Parathyroid adenoma (tissue), 2 donors: ENCODE results near the gene ZDHHC14.

Experiments used
- H2AFZ ChIP-seq: fragments of 300-600 bp; sonication (generic); one replicate; pipeline ENCODE4 v1.7.0; 2017; ENCODE audit warnings: antibody characterized with exemption, mild to moderate bottlenecking
- H3K27ac ChIP-seq: fragments of 300-600 bp; sonication (generic); one replicate; pipeline ENCODE4 v1.7.0; 2017
- H3K27me3 ChIP-seq: fragments of 300-600 bp; sonication (generic); one replicate; pipeline ENCODE4 v1.7.0; 2017; ENCODE audit warnings: low read length; ENCODE audit not compliant: control insufficient read depth, insufficient read depth
- H3K36me3 ChIP-seq: fragments of 300-600 bp; sonication (generic); one replicate; pipeline ENCODE4 v1.7.0; 2017; ENCODE audit warnings: low read length; ENCODE audit not compliant: control insufficient read depth, insufficient read depth
- H3K4me1 ChIP-seq: fragments of 300-600 bp; sonication (generic); one replicate; pipeline ENCODE4 v1.7.0; 2017; ENCODE audit warnings: control low read depth
- H3K4me2 ChIP-seq: fragments of 300-600 bp; sonication (generic); one replicate; pipeline ENCODE4 v1.7.0; 2017; ENCODE audit warnings: low read length
- H3K4me3 ChIP-seq: fragments of 300-600 bp; sonication (generic); one replicate; pipeline ENCODE4 v1.7.0; 2017; ENCODE audit warnings: low read depth, low read length
- H3K79me2 ChIP-seq: fragments of 300-600 bp; sonication (generic); one replicate; pipeline ENCODE4 v1.7.0; 2017; ENCODE audit warnings: control low read depth
- H3K9ac ChIP-seq: fragments of 300-600 bp; sonication (generic); one replicate; pipeline ENCODE4 v1.7.0; 2017; ENCODE audit warnings: mild to moderate bottlenecking
- H3K9me3 ChIP-seq: fragments of 300-600 bp; sonication (generic); one replicate; pipeline ENCODE4 v1.7.0; 2017; ENCODE audit warnings: low read length; ENCODE audit not compliant: control insufficient read depth
- TF ChIP-seq, protein P1 (sequence below): fragments of 300-600 bp; sonication (generic); IDR thresholded peaks from one replicate; pipeline ENCODE4 v1.7.0; 2017; ENCODE audit warnings: antibody characterized with exemption, mild to moderate bottlenecking
- donor health status: primary hyperparathyroidism.

Gene ZDHHC14

GRCh38 chr6:157650261-157650640, 269.3 kb downstream of the ZDHHC14 start:
- no peaks in the 10 kb centered on the region for H3K27me3 ChIP-seq
- TF ChIP-seq, protein P1, sequence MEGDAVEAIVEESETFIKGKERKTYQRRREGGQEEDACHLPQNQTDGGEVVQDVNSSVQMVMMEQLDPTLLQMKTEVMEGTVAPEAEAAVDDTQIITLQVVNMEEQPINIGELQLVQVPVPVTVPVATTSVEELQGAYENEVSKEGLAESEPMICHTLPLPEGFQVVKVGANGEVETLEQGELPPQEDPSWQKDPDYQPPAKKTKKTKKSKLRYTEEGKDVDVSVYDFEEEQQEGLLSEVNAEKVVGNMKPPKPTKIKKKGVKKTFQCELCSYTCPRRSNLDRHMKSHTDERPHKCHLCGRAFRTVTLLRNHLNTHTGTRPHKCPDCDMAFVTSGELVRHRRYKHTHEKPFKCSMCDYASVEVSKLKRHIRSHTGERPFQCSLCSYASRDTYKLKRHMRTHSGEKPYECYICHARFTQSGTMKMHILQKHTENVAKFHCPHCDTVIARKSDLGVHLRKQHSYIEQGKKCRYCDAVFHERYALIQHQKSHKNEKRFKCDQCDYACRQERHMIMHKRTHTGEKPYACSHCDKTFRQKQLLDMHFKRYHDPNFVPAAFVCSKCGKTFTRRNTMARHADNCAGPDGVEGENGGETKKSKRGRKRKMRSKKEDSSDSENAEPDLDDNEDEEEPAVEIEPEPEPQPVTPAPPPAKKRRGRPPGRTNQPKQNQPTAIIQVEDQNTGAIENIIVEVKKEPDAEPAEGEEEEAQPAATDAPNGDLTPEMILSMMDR: no peak
- H3K4me2 ChIP-seq: no peak overlapping the region
- H3K4me1 ChIP-seq: no peaks in the 10 kb centered on the region
- no peak overlapping the region for H3K4me3 ChIP-seq
- H3K9ac ChIP-seq: no peak overlapping the region
- H3K36me3 ChIP-seq: no peaks in the 10 kb centered on the region
- no peak overlapping the region for H3K27ac ChIP-seq
- no peaks in the 10 kb centered on the region for H3K79me2 ChIP-seq
- no peaks in the 10 kb centered on the region for H3K9me3 ChIP-seq
- no peak overlapping the region for H2AFZ ChIP-seq

DNA sequence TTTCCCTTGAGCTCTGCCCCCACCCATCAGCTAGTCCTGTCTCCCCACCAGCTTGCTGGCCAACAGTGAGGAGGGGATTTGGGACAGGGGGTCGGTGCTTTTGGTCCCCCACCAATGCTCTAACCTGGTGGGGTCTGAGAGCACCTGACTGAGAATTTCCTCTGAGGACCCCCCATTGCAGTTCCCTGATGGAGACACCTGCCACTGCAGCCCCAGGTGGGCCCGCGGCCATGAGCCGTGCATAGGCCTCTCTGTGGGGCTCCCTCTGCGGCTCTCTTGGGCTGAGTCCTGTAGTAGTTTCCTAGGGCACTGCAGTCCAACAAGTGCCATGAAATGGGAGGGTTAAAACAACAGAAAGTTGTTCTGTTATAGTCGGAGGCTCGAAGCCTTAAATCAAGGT, 269.8 kb downstream of the ZDHHC14 start:
- no peaks in the 10 kb centered on the region for H3K9me3 ChIP-seq
- no peak overlapping the region for H3K9ac ChIP-seq
- TF ChIP-seq, protein P1: no peak
- H3K79me2 ChIP-seq: no peaks in the 10 kb centered on the region
- no peaks in the 10 kb centered on the region for H3K27me3 ChIP-seq
- no peak overlapping the region for H3K4me2 ChIP-seq
- H3K4me1 ChIP-seq: no peaks in the 10 kb centered on the region
- H2AFZ ChIP-seq: no peak overlapping the region
- no peaks in the 10 kb centered on the region for H3K36me3 ChIP-seq
- no peak overlapping the region for H3K27ac ChIP-seq
- H3K4me3 ChIP-seq: no peak overlapping the region

GRCh38 chr6:157651731-157652490, 270.9 kb downstream of the ZDHHC14 start:
- Histone ChIP-seq H3K79me2 (no peaks in the 10 kb centered on the region), H2AFZ (no peak overlapping the region), H3K9me3 (no peaks in the 10 kb centered on the region), H3K27me3 (no peaks in the 10 kb centered on the region), H3K4me1 (no peaks in the 10 kb centered on the region), H3K4me2 (no peak overlapping the region), H3K27ac (no peak overlapping the region), H3K9ac (no peak overlapping the region), H3K4me3 (no peak overlapping the region), H3K36me3 (no peaks in the 10 kb centered on the region)
- TF ChIP-seq, protein P1: no peak

DNA sequence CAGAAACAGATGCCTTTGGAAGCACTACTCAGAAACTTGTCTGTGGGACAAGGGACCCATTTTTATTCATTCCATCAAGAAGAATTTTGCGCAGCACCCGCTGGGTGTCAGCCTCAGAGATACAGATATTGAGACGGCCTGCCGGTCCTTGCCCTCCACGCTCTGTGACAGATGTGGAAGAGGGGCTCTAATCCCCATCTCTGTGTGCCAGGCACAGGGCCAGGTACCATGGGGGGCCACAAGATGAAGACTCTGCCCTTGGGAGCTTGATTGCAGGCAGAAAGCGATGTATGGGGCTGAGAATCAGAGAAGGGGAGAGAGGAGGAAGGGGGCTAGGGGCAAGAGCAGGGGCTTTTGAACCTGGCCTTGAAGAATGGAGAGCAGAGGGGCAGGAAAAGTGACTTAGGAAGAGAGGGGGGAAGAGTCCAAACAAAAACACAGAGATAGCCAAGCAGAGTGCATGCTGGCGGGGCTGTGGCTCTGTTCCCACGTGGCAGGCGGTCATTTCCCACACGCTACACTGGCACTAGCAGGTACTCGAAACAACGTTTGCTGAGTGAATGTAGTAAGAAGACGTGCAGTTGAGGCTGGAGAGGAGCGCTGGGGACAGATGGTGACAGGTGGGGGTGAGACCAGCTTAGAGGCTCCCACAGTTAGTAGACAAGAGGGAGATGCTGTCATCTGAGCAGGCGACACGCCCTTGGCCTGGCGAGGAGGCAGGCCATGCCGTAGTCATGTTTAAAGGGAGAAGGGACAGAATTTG, 271.8 kb downstream of the ZDHHC14 start:
- Histone ChIP-seq H3K9me3 (no peaks in the 10 kb centered on the region), H3K9ac (no peak overlapping the region), H2AFZ (no peak overlapping the region), H3K27ac (no peak overlapping the region), H3K4me1 (no peaks in the 10 kb centered on the region), H3K79me2 (no peaks in the 10 kb centered on the region), H3K4me3 (no peak overlapping the region), H3K4me2 (no peak overlapping the region), H3K27me3 (no peaks in the 10 kb centered on the region), H3K36me3 (no peaks in the 10 kb centered on the region)
- TF ChIP-seq, protein P1: no peak
